PFSK-1 (cell line): ENCODE results near the gene ENPEP.

ENCODE experiments used
- FOXP2 ChIP-seq: optimal IDR thresholded peaks from 2 replicates; pipeline ENCODE3; 2011; ENCODE audit warnings: borderline replicate concordance, control low read depth, inconsistent platforms; ENCODE audit not compliant: insufficient read depth; ENCODE audit errors: extremely low read length, extremely low read depth
- POLR2AphosphoS5 ChIP-seq: IDR thresholded peaks from 2 replicates; pipeline ENCODE4 v1.6.1; 2012; ENCODE audit warnings: low read depth, mild to moderate bottlenecking, control low read depth, low read length, moderate library complexity
- SIN3A ChIP-seq: IDR thresholded peaks from 2 replicates; pipeline ENCODE4 v1.6.1; 2012; ENCODE audit warnings: mild to moderate bottlenecking, low read length, moderate library complexity, borderline replicate concordance; ENCODE audit not compliant: insufficient read depth
- TAF1 ChIP-seq: IDR thresholded peaks from 2 replicates; pipeline ENCODE4 v1.6.1; 2012; ENCODE audit warnings: low read length, control low read depth, borderline replicate concordance; ENCODE audit not compliant: insufficient read depth
- TF ChIP-seq, protein P1 (sequence below), 2 experiments: IDR thresholded peaks; 2 replicates each; pipeline versions ENCODE4 v1.6.1 to v1.8.0; 2011 to 2012; ENCODE audit warnings: low read depth in 2 of 2, low read length in 2 of 2, control low read depth in 1 of 2, inconsistent platforms in 1 of 2, mild to moderate bottlenecking in 1 of 2, moderate library complexity in 1 of 2; ENCODE audit not compliant: insufficient read depth in 1 of 2

- no peak for TF ChIP-seq TAF1
- TF ChIP-seq, protein P1, sequence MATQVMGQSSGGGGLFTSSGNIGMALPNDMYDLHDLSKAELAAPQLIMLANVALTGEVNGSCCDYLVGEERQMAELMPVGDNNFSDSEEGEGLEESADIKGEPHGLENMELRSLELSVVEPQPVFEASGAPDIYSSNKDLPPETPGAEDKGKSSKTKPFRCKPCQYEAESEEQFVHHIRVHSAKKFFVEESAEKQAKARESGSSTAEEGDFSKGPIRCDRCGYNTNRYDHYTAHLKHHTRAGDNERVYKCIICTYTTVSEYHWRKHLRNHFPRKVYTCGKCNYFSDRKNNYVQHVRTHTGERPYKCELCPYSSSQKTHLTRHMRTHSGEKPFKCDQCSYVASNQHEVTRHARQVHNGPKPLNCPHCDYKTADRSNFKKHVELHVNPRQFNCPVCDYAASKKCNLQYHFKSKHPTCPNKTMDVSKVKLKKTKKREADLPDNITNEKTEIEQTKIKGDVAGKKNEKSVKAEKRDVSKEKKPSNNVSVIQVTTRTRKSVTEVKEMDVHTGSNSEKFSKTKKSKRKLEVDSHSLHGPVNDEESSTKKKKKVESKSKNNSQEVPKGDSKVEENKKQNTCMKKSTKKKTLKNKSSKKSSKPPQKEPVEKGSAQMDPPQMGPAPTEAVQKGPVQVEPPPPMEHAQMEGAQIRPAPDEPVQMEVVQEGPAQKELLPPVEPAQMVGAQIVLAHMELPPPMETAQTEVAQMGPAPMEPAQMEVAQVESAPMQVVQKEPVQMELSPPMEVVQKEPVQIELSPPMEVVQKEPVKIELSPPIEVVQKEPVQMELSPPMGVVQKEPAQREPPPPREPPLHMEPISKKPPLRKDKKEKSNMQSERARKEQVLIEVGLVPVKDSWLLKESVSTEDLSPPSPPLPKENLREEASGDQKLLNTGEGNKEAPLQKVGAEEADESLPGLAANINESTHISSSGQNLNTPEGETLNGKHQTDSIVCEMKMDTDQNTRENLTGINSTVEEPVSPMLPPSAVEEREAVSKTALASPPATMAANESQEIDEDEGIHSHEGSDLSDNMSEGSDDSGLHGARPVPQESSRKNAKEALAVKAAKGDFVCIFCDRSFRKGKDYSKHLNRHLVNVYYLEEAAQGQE (IDR thresholded peaks at IDR 0.05; ENCODE audit: insufficient read depth in 1 of 2, low read depth in 2 of 2, low read length in 2 of 2), result no peak
- TF ChIP-seq FOXP2, result no peak
- no peak for TF ChIP-seq POLR2AphosphoS5
- no peak for TF ChIP-seq SIN3A
Observed at GRCh38 chr4:110611968-110612447, 136.1 kb downstream of the ENPEP start.
